Measurements from ENCODE around the gene AUTS2.

AUTS2 gene

DNA sequence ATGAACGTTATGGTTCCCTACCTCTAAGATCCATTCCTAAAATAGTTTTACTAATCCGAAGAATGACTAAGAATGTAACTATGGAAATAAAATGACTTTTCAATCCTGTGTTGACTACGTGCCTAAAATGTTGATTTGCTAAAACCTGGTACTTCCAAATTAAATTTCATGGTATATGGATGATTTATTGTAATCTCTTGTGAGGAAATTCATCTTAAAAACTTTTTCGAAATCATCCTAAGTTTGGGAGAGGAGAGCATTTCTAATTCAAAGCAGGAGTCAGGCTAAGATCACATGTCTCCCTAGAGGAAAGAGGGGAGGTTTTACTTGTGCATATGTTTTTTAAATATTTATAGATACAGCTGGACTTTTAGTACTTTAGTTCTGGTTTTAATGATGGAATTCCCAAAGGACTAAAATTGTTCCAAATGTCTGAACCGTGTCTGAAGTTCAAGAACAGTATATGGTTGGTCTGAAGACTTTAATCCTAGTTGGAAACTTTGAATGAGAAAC lies 483.9 kb downstream of the AUTS2 start:
- no peak for DNase-seq

DNA sequence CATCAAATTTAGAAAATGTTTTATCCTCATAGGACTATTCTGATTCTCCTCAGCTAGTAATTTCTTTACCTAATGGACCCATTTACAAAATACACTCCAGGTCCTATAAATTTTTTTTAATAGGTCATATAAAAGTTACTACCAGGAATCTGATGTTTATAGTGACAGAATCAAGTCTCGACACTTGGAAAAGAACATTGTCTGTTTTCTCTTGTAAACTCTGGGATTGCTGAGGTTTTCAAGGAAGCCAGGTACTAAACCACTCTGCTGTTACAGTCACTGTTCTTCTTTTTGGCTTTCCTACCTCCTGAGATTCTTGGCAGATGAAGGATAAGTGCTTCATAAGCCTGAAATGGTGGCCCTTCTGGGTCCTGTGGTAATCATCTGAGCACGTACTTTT lies 493.1 kb downstream of the AUTS2 start:
- no peak for DNase-seq

DNA sequence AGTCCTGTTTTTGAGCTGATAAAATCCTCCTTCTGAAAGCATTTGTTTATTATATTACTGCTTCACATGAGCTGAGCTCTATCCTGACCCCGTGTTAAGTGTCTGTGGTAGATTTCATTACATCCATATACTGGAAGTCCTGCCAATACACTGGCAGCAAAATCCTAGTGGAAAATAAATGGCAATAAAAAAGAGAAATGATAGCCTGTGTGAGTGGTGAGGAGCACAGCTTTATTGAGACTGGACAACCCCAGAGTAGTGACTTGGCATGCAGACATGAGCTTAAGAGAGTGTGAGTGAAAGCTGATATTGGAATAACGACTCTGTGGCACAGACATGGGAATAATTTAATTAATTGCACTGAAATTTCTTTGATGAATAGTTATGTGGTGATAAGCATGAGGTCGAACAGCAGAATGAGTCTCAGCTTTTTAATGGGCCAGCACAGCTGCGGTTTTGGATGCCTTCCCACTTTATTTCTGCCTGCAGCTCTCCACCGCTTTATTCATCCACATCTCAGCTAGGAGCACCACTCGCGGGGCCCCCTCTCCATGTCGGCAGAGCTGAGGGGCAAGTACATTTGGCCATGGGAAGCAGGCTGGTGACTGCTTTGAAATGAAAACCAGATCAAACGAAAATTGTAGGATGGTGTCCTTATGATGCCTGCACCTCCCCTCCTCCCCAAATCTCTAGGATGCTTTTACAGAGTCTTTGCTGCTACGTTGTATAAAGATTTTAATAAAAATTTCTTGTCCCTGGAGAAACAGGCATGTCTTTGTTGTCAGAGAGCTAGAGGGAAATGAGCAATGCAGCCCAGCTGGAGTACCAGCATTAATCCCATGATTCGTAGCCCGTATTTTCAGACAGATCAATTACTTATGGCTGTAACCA lies 494.3 kb downstream of the AUTS2 start:
- peak; percentile 45 for DNase-seq

DNA sequence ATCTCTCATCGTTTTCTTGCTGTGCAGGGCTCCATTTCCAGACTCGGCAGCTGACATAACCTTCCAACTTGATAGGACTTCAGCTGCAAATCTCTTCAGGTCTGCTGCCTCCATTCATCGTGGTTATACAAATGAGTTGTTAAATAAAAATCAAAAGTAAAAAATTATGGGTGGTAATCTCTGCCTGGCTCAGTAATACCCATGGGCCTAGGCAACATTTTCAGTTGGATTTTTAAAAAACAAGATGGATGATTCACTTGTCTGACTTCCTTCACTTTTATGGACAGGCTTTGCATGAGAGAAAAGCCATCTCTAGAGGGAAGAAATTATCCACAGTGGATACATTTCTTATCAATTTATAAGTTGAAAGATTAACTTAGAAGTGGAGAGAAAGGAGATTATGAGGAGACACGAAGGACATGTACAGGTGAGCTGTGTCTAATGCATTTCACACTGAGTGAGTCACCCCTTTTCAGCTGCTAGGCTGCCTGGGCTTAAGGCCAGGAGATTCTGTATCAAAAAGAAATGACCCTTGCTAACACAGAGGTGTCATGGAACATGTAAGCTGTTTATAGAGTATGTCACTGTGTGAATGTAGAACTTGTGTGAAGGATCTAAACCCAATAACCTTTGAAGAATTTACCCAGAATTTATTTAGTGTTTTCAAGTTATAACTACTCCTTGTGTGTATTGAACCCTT lies 495.1 kb downstream of the AUTS2 start:
- DNase-seq: no peak

DNA sequence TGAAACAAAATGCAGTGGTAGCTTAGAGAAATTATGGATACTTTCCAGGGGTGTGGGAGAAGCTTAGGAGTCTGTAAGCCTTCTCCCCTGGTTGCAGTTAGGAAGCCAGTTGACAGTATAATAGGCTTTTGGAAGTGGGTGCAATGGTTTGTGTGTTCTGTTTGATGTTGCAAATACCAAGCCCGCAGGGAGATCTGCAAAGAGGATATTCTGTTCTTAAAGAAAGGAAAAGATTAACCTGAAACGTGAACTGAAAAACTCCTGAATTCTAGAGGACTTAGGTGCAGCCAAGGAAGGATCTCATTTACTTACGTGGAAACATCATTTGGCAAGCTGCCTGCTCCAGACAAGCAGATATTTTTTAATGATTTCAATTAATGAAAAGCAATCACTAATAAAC lies 496.6 kb downstream of the AUTS2 start:
- no peak for DNase-seq

DNA sequence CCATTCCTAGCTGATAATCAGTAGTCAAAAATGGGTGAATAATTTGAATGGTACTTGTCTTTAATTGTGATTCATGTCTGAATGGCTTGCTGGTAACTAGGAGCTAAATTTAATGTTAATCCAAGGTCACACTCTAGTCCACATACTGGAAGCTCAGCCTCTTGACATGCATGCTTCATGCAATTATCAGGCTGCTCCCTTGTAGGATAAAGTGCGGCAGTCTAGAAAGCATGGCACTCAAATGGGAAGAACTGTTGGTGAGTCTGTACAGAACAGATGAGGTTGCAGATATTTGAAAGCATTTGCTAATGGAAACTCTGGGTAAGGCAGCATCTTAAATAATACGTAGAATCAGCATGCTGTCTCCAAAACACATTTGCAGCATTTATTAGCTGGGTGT lies 499.4 kb downstream of the AUTS2 start:
- DNase-seq: no peak

DNA sequence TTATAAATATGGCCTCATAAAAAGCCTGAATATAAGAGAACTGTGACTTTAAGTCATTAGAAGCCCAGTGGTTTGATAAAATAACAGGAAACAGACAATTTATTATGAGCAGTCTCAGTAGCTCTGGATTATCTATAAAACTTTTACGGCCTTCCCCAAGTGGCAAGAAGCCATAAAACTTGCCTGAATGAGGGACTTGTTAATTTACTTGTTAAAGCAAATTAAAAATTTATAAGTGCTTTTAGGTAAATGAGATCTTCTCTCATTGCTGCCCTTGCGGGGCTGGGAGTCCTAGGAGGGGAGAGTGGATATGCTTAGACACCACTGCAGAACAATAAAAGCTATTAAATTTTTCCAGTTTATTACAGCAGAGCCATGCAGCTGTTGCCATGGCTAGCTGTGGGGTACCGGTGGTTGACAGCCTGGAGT lies 499.9 kb downstream of the AUTS2 start:
- no peak for DNase-seq

DNA sequence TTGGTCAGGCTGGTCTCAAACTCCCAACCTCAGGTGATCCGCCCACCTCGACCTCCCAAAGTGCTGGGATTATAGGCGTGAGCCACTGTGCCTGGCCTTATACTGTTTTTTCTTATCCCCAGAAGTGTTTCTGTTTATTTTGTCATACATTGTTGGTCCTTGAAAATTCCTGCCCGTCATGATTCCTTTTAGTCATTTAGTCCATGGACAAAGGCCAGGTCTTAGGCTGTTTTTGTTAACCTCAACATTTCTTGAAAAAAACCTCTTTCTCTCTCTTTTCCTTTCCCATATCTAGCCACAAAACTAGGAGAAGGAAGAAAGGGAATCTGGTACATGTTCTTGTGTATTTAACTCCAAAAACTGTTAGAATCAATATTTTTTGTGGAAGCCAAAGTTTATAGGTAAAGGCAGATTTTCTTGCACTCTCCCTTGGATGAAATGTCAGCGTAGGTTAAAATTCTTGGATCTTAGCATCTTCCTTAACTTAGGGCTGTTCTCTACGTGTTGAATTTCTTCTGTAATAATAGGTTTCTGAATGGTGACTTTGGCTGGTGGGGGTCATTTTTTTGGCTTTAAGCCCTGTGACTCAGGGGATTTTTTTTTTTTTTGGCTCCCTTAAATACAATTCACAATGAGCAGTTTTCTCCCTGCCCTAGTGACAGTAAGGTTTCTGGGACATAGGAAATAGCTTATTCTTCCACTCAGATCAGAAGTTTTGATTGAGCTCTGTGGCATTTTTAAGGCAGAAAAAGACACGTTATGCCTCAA lies 500.8 kb downstream of the AUTS2 start:
- DNase-seq: no peak

DNA sequence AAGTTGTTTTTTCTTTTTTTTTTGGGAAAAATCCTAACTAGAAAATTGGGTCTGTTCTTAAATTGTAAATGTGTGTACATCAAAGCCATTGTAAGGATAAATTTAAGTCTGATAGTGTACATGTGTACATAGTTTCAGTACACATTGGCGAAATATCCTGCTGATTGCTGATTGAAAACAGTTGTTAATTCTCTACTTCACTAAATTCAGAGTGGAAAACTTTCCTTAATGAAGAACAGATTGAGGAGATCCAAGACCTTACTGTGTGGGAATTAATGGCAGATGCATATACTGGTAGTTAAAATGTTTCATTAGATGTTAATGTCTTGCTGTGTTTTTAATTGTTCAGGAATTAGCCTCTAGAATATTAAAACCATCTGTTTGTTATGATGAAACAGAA lies 506.0 kb downstream of the AUTS2 start:
- no peak for DNase-seq

DNA sequence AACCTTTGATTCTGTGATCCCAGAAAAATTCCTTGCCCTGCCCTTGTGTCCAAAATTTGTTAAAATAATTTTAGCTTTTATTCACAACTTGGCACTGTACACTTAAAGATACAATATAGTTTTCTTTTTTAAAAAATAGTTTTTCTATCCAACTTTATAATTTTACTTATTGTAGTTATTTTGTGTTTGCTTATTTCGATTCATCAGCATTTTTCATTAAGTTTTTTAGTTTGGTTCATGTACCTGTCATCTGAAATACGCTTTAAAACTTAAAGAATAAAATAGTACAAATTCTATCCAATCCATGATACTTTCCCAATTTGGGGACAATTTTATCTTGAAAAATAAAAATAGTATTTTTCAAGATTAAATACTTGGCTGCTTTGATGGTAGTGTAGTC lies 514.8 kb downstream of the AUTS2 start:
- no peak for DNase-seq

DNA sequence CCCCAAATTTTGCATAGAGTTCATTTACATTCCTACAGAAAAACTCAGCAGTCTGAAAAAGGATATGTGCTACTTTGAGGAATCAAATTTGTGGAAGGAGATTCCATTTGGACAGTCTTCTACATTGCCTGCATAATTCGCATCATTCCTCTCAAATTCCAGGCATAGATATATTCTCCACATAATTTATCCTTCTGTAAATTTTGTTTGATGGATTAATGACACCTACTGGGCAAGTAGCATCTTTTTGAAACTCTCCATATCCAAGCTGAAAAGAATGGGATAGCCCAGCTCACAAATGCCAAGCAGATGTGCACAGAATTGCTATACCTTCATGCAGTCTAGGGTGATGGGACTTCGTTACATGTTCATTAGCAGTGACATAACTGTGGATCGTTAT lies 515.3 kb downstream of the AUTS2 start:
- DNase-seq: no peak

DNA sequence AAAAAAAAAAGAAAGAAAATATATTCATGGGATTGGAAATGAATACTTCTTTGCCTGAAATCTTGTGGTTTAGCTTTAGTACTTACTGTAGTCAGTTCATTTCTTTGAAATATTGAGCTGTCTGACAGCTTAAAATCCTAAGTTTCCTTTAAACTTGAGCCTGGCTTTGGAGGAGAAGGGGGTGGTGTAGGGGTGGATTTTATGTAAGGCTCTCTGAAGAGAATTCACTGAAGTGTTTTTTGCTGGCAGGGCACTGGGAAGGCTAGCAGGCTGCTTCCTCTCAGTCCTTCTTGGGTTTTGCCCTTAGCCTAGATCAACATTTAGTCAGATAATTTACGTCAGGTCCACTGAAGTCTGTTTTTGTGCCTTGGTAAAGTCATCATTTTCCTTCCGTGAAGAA lies 516.5 kb downstream of the AUTS2 start:
- no peak for DNase-seq

DNA sequence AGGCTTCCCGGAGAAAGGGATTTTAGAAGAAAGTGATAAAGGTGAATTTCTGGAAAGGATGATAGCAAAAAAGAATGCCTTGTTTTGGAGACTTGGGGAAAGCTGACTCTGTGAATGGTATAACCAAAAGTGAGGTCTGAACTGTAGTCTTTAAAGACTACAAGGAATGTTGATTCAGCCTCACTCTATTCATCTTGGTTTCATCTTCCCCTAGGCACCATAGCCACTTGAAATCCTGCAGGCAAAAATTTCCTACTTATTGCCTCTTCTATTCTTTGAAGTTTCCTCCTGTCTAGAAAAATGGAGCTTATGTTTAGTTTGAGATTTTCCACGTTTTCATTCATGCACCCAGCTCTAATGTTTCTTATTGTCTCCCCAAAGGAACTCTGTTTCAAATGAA lies 518.0 kb downstream of the AUTS2 start:
- no peak for DNase-seq

DNA sequence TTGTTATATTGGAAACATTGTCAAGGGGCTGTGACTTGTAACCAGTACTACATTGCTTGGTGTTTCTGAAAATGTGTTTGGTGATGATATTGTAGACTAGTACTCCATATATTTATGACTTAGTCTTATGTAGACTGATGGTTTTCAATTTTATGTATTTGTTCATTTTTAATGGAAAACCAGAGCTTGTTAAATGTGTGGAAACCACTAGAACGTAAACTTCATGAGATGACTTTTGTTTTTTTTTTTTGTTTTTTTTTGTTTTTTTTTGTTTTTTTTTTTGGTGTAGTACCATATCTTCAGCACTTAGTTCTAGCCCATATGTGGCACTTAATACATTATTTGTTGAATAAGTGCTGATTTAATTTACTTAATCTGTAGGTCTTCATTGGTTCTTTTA lies 518.6 kb downstream of the AUTS2 start:
- DNase-seq: no peak

DNA sequence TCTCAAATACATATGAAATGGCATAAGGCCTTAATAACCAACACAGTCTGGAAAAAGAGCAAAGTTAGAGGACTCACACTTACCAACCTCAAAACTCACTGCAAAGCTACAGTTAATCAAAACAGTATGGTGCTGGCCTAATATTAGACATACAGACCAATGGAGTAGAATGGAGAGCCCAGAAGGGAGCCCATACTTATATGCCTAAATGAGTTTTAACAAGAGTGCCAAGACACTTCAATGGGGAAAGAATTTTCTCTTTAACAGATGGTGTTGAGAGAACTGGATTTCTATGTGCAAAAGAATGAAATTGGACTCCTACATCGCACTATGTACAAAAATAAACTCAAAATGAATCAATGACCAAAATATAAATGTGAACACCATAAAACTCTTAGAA lies 522.6 kb downstream of the AUTS2 start:
- DNase-seq: no peak

DNA sequence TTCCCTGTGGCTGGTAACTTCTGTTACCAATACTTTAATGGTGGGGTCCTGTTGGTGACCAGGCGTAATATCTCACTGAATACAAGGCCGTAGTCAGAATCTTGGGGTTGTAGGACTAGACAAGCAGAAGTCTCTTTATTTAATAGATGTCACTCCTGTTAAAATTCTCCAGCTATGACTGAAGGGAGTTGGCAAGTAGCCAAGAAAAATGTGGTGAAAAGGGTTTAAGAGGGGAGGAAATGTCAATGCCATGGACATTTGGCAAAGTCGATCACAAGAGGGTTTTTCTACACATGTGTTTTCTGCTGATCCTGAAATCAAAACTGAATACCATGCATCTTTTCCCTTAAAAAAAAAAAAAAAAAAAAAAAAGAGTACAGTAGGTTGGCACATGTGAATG lies 533.5 kb downstream of the AUTS2 start:
- DNase-seq: no peak

DNA sequence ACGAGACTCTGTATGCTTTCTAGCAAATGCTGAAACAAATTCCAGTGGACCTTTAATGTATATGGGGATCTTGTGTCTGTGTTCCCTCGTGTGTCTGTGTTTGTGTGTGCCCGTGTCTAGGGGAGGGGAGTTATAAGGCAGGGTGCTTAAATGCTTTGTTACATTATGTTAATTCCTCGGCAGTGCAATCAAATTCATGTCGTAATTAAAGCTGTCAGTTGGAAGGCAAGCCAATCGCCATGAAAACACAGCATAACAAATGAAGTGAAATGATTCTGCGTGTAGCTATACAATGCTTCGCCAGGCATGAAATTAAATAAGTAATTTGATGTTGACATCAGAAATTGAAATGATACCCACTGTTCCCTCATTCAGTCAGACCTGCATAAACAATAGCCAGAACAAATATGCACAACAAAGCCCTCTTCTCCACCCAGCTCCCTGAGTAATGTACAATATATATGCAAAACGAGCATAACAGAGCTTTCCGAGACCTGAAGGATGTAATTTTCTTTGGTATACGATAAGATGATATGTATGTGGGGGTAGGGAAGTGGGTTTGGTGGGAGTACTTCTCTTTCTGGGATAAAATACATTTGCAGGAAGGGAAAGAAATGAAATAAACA lies 534.1 kb downstream of the AUTS2 start:
- no peak for DNase-seq

DNA sequence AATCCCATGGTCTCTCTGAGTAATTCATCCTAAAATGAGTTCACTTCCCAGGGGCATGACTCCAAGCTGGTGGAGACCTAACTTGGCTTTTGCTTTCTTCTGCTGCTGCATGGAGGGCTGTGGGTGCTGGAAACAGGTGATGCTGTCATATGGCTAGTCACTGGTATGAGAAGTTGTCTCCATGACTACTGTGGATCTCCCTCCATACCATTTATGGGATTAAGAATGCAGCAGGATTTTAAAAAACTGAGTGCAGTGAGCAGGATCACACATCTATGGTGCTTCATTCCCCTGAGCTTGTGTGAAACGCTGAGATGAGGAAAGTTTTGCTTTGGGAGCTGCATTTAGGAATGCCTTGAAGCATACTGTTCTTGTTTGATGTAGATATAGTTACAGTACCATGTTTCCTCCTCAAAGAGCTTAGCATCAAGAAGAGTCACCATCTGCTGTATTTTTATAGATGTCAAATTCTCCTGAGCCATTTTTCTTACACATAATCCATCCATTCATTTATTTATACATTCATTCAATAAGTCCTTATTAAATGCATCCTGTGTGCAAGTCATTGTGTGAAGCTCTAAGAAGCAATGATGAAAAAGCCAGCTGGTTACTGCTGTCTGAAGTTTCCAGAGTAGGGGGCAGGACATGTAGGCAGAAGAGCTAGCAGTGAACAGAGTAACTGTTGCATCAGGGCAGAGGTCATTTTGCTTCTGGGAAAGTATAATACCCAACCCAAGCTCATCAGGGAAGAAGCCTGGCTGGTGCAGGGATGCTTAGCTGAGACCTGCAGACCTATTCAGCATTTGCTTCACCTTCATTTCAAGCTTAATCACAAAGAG lies 534.8 kb downstream of the AUTS2 start:
- no peak for DNase-seq

DNA sequence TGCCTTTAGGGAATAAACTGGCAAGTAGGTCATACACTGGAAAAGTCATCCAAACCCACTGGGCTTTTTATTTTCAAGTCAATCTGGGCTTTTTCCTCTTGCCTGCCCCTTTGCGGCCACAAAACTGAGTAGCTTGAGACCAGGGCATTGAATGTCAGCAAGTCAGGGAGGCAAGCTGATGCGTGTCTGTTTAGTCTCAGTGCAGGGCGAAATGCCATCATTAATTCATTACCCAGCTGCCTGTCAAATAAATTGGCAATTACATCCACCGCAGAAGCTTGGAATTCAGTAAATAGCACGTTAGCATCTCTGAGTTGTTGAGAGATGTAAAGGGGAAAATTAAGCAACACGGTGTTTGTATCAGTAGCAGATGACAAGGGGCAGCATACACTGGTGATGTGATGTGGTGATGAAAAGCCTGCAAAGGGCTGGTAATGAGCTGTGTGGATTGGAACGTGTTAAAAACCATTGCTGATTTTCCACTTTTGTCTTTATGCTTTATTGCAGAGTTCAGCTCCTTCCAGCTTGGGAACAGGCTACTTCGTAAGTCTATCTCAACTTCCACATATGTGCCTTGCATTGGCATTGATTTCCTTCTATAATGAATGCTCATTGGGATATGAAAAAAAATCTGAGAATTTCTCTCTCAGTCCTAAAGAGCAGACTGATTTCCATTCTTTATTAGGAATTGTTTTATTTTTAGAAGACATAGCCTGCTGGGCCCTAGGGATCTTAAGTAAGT lies 535.9 kb downstream of the AUTS2 start:
- DNase-seq: no peak

DNA sequence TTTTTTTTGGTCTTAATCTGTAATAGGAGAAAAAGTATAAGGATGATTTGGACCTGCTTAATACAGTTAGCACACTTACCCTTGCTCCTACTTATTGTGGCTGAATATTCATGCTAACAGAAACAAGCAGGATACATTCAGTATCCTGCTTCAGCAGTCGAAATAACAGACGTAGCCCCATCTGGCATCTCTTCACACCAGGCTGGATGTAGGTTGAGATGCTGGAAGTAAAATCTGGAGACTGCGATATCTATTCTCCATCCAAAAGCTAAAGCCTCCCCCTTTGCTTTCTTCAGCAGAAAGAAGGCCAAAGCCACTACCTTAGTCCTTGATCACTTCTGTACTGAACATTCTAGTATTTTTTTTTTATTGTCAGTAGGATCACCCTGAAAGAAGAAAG lies 537.4 kb downstream of the AUTS2 start:
- DNase-seq: no peak

DNA sequence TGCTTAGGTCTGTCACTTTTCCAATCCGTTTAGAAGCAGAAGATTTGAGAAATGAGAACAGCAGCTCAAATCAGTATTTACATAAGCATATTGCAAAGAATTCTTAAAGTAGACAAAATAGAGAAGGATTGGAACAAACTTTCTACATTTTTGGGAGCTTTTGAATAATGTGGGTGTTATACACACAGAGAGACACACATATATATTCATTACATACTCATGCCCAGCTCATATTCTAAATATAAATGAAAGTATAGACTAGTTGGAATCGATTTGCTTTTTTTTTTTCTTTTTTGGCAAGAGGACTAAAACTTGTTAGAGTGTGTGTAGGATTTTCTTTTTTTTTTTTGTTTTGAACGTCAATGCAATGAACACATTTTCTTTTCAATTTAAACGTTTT lies 538.9 kb downstream of the AUTS2 start:
- DNase-seq: no peak
